Adipose tissue (tissue), 3 donors: ENCODE results near the gene PRKAR2B. TPM values are rescaled to one million over a fixed set of nuclear protein-coding genes. Genes with fewer than 3 reads are reported as not detected.
"Not testable (repeated sequence)": the region's sequence is repeated elsewhere in the genome, so short reads cannot be mapped to it uniquely, and the experiment has no call there.

Experiments used
- H3K27ac ChIP-seq: one replicate; pipeline ENCODE4 v1.5.1; 2013; ENCODE audit warnings: low read depth, low read length
- WGBS, 3 donors: extraction: QIAGEN DNeasy Blood & Tissue Kit; methylation state at CpG; one replicate each; pipeline ENCODE4 v1.1.7; 2013; 5-methylcytosine and 5-hydroxymethylcytosine counted together
- polyA plus RNA-seq, 3 donors: library from polyadenylated mRNA; stranded (reverse); fragments of 200-250 nt; gene quantifications; one replicate each; pipeline ENCODE4 v1.2.3, GENCODE V29; 2013
- donor health status: healthy with polysubstance abuse.
- donor health status: Bipolar disorder and iron deficiency.
- donor health status: healthy.

The PRKAR2B gene
- polyA plus RNA-seq, 3 donors: 38.9 to 276 (median 143) TPM

DNA sequence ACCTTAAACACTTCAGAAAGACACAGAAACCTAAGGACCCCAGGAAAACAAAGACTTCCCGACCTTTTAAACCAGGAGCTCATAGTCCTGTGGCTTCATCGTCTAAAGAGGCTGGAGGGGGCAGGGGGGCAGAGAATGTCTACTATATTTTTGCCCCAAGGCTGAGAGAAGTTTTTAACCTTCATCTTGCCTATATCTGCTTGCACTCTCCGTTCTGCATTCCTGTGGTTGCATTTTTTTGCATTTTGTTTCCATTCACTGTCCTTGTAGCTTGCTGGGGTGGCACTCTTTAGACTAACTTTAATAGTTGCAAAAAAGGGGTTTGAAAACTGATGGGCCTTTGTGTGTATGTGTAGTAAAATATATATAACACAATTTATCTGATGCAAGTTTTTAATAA is 23.7 kb downstream of the PRKAR2B start:
- 60 to 77% (median 76%) methylated on average over 3 of the region's 3 CpGs for WGBS, 3 donors

DNA sequence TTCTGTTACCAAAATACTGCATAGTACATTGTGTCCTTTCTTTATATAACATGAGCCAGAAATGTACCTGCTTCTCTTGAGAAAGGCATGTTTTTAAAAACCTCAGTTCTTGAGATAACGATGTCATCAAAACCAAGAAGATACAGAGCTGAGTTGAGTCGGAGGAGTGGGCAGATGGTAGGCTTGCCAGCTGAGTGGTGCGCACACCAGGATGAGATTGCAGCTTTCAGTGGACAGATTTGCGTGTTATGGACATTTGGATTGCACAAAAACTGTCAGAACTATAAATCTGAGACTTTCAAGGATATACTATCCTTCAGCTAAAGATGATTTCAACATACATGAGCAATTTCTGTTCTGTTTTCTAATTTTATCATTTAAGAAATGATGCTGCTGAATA is 25.0 kb downstream of the PRKAR2B start:
- WGBS, 3 donors: 59 to 89% (median 69%) methylated on average over 4 of the region's 4 CpGs
- H3K27ac ChIP-seq: no peak overlapping the region

More for the DNA sequence above, 23.7 kb downstream of the PRKAR2B start:
- no peak overlapping the region for H3K27ac ChIP-seq

DNA sequence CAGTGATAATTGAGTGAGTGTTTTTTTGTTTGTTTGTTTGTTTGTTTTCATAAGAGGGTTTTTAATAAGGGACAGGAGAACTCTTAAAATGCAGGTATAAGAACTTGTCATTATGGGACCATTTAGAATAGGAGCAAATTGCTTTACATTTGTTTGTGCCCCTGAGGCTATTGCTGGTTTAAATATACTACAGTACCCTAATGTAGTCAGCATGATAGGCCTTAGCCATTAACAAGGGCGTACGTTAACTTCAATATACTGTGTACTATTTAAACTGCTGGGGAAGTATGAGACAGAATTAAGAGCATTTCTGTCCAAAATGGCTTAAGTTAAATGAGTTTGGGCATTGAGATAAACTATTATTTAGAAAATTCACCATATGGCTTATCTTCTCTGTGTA is 26.2 kb downstream of the PRKAR2B start:
- 48 to 76% (median 65%) methylated on average over 2 of the region's 2 CpGs for WGBS, 3 donors
- H3K27ac ChIP-seq: no peak overlapping the region

DNA sequence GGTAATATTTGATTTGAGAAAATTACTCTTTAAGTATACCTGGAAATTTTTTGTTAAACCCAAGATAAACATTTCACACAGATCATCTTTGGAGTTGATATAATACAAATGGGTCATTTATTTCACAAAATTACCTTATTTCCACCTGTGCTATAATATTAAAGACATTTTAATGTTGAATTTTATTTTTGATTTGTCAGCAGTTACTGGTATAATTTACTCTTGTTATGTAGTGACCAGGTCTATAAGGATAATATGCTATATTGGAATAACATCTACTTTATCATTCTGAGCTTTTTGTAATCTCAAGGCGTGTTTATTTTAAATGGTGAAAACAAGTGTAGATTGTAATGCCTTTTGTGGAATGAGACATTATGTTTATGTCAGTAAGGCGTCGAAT is 26.6 kb downstream of the PRKAR2B start:
- no peak overlapping the region for H3K27ac ChIP-seq
- WGBS, 3 donors: 89 to 94% (median 93%) methylated on average over 3 of the region's 3 CpGs

DNA sequence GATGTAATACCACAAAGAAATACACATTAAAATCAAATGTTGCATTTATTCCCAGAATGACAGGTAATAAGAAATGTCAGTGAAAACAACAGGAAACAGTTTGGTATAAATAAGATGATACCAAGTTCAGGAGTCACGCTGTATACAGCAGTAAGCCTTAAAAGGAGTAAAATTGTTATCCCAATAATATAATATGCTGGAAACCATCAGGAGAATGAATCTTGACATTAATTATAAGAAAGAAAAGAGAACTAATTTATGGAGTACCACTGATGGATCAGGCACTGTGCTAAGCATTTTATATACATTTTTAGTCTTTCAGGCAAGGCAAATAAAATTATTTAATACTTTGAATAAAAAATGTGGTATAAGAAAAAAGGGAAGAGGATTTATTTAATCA is 27.6 kb downstream of the PRKAR2B start:
- 88 to 91% (median 90%) methylated on average over 1 of the region's 1 CpG for WGBS, 3 donors
- no peak overlapping the region for H3K27ac ChIP-seq

DNA sequence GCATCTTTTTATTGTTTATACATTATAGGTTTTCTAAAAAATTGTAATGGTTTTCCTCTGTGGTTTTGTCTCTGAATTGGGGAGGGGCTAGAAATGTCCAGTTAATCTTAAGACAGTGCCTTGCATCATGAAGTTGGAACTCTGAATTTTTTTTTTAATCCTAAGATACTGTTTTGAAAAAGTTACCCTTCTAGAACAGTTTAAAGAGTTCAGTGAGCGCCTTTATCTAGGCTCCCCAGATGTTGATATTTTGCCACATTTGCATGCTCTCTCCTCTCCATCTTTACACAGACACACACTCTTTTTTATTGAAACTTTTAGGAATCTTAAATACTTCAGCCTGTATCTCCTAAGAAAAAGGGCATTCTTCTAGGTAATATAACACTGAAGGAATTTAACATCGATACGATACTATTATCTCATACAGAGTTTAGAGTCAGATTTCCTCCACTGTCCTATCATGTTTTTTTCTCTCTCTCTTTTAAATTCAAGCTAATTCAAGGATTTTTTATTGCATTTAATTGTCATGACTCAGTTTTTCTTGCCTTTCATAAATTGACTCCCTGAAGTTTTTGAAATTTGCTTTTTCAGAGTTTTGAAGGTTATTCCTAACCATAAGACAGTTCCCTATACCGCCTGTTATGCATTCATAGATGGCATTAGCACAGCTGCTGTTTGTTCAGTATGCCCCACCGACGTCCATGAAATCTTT is 31.5 kb downstream of the PRKAR2B start:
- no peak overlapping the region for H3K27ac ChIP-seq
- 76 to 82% (median 80%) methylated on average over 6 of the region's 6 CpGs for WGBS, 3 donors

DNA sequence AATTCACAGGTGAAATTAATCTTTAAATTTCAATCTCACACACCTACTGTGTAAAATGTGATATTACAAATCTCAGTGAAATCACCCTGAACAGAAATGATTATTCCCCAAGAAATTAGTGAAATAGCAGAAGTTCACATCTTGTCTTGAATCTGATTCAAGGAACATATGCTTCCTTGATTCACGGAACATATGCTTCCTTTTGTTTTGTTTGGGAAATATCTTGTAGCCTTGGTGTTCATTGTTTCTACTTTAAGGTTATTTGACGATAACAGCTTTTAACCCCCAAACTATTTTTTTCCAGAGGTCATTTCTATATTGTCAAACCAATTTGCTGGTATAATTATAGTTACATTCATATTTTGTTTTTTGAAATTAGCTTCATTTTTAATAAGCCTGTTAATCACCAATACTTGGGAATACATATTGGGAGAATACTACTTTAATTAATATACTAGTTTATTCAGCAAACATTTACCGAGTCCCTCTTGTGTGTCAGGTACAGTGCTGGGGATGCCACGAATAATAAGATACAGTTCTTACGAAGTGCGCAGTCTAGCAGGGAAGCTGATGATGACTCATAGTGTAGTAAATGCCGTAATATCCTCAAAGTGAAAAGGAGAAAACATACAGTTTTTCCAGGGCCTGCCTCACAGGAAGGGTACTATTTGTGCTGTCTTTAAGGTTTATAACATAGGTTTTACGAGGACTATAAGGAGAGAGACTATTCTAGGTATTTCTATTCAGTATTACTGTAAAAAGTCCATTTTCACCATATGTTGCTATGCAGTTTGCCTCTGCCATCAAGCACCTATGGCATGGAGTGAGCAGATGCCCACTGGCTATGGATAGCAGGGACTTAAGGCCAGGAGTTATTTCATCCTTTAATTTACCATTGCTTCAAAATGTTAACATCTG is 32.5 kb downstream of the PRKAR2B start:
- no peak overlapping the region for H3K27ac ChIP-seq
- WGBS, 3 donors: 64 to 89% (median 70%) methylated on average over 8 of the region's 8 CpGs

DNA sequence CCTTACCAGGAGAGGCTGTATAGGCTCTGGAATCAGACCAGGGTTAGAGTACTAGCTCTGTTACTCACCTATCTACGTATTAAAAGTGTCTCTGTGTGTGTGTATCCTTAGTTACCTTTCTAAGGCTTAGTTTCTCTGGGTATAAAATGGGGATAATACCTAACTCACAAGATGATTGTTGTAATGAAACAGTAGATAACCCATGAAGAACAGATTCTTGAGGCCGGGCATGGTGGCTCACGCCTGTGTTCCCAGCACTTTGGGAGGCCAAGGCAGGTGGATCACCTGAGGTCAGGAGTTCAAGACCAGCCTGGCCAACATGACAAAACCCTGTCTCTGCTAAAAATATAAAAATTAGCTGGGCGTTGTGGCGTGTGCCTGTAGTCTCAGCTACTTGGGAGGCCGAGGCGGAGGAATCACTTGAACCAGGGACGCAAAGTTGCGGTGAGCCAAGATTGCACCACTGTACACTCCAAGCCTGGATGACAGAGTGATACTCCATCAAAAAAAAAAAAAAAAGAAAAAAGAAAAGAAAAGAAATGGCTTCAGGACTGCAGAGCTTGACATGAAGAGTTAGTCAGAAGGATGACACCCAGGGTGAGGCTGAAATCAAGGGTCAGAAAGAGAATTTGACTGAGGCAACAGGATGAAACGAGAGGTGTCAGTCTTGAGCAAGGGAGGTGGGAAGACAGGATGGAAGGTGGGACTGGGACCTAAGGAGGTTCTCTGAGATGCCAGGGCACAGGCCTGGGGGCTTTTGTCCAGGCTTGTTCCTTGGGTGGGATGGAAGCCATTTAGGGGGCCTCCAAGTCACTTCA is 33.4 kb downstream of the PRKAR2B start:
- 93 to 96% (median 95%) methylated on average over 10 of the region's 10 CpGs for WGBS, 3 donors
- H3K27ac ChIP-seq: no peak overlapping the region

DNA sequence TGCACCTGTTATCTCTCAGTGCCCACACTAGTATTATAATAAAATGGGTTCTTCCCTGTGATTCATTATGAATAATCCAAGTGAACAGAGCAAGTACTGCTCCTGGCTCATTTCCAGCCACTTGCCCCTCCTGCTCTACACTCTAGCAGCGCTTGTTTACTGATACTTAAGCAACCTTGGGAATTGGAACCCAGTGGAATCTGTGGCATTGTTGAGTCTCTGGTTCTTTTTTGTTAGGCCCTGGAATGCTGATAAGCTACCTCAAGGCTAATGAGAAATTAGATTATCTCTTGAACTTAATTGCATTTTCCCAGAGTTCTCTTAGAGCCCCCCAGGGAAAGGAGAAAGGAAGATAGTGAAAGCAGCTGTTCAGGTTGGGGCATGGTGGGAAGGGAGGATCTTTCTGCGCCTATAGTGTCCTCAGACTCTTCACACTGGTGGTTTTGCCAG is 34.0 kb downstream of the PRKAR2B start:
- no peak overlapping the region for H3K27ac ChIP-seq
- WGBS, 3 donors: 73 to 87% (median 73%) methylated on average over 2 of the region's 2 CpGs

DNA sequence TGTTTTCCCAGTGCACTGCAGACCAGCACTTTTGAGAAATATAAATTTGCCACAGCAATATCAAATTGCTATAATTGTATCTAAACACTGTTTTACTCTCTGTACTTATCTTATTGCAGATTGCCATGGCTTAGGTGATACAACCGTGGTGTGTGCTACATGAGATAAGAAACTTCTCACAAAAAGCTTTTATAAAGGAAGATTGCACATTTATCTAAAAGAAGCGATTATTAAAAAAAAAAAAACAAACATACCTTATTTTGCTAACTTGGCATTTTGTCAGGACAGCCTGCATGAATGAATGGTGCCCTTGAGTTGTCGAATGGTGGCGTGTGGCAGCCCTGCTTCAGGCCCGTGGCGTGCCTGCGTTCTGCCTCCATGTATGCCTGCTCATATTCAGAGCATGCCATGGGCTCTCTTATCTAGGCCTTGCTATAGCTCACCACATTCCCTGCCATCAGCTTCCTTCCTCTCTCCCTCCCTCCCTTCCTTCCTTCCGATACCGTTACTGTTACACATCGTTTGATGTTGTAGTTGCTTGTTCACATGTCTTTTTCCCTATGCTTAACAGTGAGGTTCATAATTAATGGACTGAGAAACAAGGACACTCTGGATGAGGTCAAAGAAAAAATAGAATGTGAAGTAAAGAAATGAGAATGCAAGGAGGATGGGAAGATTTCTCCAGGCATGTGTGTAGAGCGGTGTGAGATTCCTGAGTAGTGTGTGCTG is 34.9 kb downstream of the PRKAR2B start:
- H3K27ac ChIP-seq: no peak overlapping the region
- 69 to 75% (median 72%) methylated on average over 11 of the region's 11 CpGs for WGBS, 3 donors

DNA sequence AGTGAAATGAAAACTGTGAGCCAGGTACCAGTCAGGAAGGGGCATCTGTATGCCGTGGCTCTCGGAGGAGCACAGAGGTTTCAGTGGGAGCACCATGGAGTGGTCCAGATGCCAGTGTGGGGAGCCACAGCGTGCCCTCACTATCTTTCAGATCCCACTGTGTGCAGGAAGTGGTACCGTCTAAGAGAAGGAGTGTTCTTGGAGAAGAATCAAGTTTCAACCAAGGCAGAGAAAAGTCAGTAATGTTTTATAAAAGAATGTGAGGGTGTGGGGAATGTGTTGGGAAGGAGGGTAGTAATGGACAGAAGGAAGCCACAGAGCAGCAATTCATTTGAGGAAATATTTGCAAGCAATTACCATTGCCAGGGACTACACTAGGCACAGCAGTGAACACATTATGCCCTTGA is 35.6 kb downstream of the PRKAR2B start:
- H3K27ac ChIP-seq: no peak overlapping the region
- WGBS, 3 donors: 74 to 92% (median 77%) methylated on average over 4 of the region's 4 CpGs

DNA sequence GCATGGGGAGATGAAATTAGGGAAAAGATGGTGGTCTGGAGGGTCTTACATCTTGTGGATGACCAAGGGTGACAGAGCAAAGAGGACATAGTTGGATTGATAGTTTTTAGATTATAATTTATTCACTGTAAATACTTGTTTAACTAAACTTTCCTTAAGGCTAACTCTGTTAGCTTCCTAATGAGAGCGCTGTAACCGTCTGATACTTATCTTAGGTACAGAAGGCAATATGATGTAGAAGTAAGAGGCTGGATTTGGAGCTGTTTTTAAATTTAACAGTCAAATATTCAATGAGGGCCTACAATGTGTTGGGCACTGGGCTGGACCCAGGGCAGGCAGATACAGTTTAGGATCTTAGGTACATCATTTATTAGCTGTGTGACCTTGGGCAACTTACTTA is 36.0 kb downstream of the PRKAR2B start:
- 89 to 95% (median 93%) methylated on average over 2 of the region's 2 CpGs for WGBS, 3 donors
- H3K27ac ChIP-seq: no peak overlapping the region

DNA sequence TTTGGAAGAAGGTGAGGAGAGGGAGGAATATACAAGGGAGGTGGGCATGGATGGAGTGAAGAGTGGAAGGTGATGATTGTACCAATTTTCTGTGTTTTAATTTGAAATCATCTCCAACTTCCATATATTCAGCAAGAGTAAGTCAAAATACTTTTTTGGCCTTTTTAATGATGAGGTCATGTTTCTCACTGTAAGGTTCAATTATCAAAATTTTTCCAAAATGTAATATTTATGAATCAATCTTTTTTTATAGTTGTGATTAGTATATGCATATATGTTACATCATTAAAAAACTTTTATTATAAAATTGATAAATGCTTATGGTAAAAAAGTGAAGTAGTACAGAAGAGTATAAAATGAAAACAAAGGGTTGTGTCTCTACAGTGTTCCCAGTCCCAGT is 40.7 kb downstream of the PRKAR2B start:
- H3K27ac ChIP-seq: no peak overlapping the region

DNA sequence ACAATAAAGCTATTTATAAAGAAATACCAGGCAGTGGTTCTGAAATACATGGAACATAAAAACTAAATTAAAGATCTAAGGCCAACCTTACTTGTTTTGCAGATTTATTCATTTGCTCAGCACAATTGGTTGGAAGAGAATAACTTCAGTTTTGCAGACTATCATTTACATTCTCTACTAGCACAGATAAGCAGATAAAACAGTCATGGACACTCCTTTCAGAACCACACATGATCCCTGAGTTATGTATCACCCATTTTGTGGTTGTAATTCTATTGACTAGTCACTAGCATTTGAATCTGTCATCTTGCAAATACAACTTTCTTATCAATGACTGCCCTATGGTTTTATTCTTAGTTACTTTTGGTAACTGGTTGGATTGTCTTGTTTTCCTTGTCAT is 45.1 kb downstream of the PRKAR2B start:
- H3K27ac ChIP-seq: no peak overlapping the region

DNA sequence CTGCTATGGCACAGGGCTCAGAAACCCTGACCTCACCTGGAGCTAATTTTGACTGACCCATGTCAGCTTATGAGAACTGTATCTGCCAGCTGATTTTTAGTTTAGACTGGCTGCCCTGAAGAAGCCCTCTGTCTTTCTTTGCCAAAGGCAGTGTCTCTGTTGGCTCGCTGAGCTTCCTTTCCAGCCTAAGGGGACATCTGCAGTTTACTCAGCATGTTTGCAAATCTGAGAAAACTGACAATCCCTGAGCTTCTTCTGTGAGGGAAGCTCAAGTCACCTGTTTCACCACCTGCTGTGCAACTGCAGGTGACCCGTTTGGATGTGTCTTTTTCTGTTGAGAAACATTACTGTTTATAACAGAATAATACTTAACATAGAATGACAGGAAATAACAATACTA is 46.0 kb downstream of the PRKAR2B start:
- 8 to 30% (median 11%) methylated on average over 2 of the region's 2 CpGs for WGBS, 3 donors
- no peak overlapping the region for H3K27ac ChIP-seq

DNA sequence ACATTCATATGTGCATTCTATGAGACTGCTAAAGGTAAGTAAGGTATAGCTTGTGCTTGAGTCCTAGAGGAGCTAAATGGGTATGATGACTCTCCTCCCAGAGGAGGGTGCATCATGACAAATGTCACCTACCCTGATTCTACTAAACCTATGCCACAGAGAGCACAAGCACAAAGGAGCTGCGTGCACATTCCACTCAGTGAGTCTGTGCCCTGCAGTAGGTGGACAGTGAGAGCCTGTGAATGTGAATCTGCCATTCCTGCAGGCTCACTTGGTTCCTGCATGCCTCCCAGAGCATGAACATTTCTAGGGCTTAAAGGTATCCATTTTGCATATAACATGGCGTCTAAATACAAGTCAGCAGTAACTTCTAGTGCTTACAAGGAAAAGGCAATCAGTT is 46.8 kb downstream of the PRKAR2B start:
- H3K27ac ChIP-seq: no peak overlapping the region
- WGBS, 3 donors: 46 to 64% (median 61%) methylated on average over 2 of the region's 2 CpGs

DNA sequence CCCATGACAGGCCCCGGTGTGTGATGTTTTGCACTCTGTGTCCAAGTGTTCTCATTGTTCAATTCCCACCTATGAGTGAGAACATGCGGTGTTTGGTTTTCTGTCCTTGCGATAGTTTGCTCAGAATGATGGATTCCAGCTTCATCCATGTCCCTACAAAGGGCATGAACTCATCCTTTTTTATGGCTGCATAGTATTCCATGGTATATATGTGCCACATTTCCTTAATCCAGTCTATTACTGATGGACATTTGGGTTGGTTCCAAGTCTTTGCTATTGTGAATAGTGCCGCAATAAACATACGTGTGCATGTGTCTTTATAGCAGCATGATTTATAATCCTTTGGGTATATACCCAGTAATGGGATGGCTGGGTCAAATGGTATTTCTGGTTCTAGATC is 49.2 kb downstream of the PRKAR2B start:
- H3K27ac ChIP-seq: not testable (repeated sequence)
- 86 to 95% (median 93%) methylated on average over 4 to 5 of the region's 5 CpGs for WGBS, 3 donors

DNA sequence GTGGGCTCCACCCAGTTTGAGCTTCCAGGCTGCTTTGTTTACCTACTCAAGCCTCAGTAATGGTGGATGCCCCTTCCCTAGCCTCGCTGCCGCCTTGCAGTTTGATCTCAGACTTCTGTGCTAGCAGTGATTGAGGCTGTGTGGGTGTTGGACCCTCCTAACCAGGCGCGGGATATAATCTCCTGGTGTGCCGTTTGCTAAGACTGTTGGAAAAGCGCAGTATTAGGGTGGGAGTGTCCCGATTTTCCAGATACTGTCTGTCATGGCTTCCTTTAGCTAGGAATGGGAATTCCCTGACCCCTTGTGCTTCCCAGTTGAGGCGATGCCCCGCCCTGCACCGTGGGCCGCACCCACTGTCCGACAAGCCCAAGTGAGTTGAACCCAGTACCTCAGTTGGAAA is 54.6 kb downstream of the PRKAR2B start:
- not testable (repeated sequence) for H3K27ac ChIP-seq

More for the DNA sequence above, 54.6 kb downstream of the PRKAR2B start:
- 97 to 98% (median 97%) methylated on average over 12 of the region's 12 CpGs for WGBS, 3 donors
